Endothelial cell of umbilical vein (primary cell): ENCODE measurements around the gene HAGH. TPM values are rescaled to one million over a fixed set of nuclear protein-coding genes. Genes with fewer than 3 reads are reported as not detected.

Experiments used
- BruUV-seq: library from RNA; stranded (reverse); fragments of 400-500 nt; replicated peaks from 2 replicates; lab custom pipeline; 2021; lab: Mats Ljungman, UMichigan
- CTCF ChIA-PET: fragments of 300-600, 350-600 bp; sonication (Branson Sonifier 250); formaldehyde crosslinking; loops from one replicate; lab custom pipeline; 2021; ENCODE audit warnings: antibody characterized with exemption, inconsistent platforms; lab: Charles Lee
- POLR2A ChIA-PET: fragments of 300-600, 350-600 bp; sonication (Branson Sonifier 250); formaldehyde crosslinking; loops from one replicate; lab custom pipeline; 2021; ENCODE audit warnings: antibody characterized with exemption, inconsistent platforms; lab: Charles Lee
- DNase-seq: peaks from one replicate; pipeline ENCODE4 v3.0.0-alpha.2; 2011; ENCODE audit warnings: low read depth, low spot score
- FAIRE-seq: peaks from 2 replicates; lab custom pipeline; 2011; peaks lifted over from hg19 to GRCh38; lab: Jason Lieb, UNC
- H2AFZ ChIP-seq: 2 replicates; pipeline ENCODE4 v1.6.0; 2012; ENCODE audit warnings: low read depth, low read length, control low read depth, inconsistent platforms
- H3K27ac ChIP-seq: 2 replicates; pipeline ENCODE4 v1.5.1; 2011; ENCODE audit warnings: low read depth, mild to moderate bottlenecking, control low read depth, low read length, moderate library complexity; ENCODE audit not compliant: insufficient read depth
- H3K27me3 ChIP-seq, 2 experiments: 2 replicates each; pipeline versions ENCODE4 v1.6.0 to v1.6.1; 2011; ENCODE audit warnings: low read length in 2 of 2, mixed read lengths in 1 of 2; ENCODE audit not compliant: control insufficient read depth in 2 of 2, insufficient read depth in 2 of 2
- H3K36me3 ChIP-seq, 2 experiments: 2 replicates in 1 of 2; 3 replicates in 1 of 2; pipeline ENCODE4 v1.5.1; 2011; ENCODE audit warnings: low read length in 2 of 2, mild to moderate bottlenecking in 1 of 2, moderate library complexity in 1 of 2; ENCODE audit not compliant: control insufficient read depth in 2 of 2, insufficient read depth in 2 of 2; ENCODE audit errors: extremely low read depth in 1 of 2
- H3K4me1 ChIP-seq: 3 replicates; pipeline ENCODE4 v1.5.1; 2011; ENCODE audit warnings: mild to moderate bottlenecking, low read length; ENCODE audit not compliant: control insufficient read depth, insufficient read depth; ENCODE audit errors: extremely low read depth
- H3K4me2 ChIP-seq: 2 replicates; pipeline ENCODE4 v1.6.1; 2011; ENCODE audit warnings: low read length, control low read depth, mixed read lengths; ENCODE audit not compliant: insufficient read depth
- H3K4me3 ChIP-seq, 3 experiments: fragments of 200-600 bp in 1 of 3; sonication (generic), shearing (Covaris generic) in 1 of 3; replicated peaks in 1 of 3; 2 replicates each; pipeline ENCODE4 v1.5.1; 2011 to 2016; ENCODE audit warnings: control low read depth in 3 of 3, low read length in 3 of 3, mild to moderate bottlenecking in 2 of 3, inconsistent platforms in 1 of 3, low read depth in 1 of 3, moderate library complexity in 1 of 3; ENCODE audit not compliant: insufficient read depth in 1 of 3
- H3K79me2 ChIP-seq: 2 replicates; pipeline ENCODE4 v1.6.0; 2012; ENCODE audit warnings: low read length, inconsistent platforms; ENCODE audit not compliant: control insufficient read depth, insufficient read depth
- H3K9ac ChIP-seq: replicated peaks from 2 replicates; pipeline ENCODE3; 2011; ENCODE audit warnings: low read length, control low read depth; ENCODE audit not compliant: insufficient read depth; ENCODE audit errors: extremely low read depth
- H3K9me1 ChIP-seq: replicated peaks from 3 replicates; pipeline ENCODE4 v1.6.0; 2011; ENCODE audit warnings: mild to moderate bottlenecking, low read length; ENCODE audit not compliant: control insufficient read depth, insufficient read depth; ENCODE audit errors: extremely low read depth
- H3K9me3 ChIP-seq: replicated peaks from 2 replicates; pipeline ENCODE4 v1.5.1; 2012; ENCODE audit warnings: low read length, inconsistent platforms; ENCODE audit not compliant: control insufficient read depth, insufficient read depth
- H4K20me1 ChIP-seq: replicated peaks from 2 replicates; pipeline ENCODE3; 2011; ENCODE audit warnings: mild to moderate bottlenecking, low read length; ENCODE audit not compliant: control insufficient read depth, insufficient read depth; ENCODE audit errors: extremely low read depth
- CTCF ChIP-seq, 2 donors: IDR thresholded peaks; 1 replicate in 1 of 2; 2 replicates in 1 of 2; pipeline ENCODE4 v1.5.1; 2011; ENCODE audit warnings: low read length in 2 of 2, mild to moderate bottlenecking in 2 of 2, moderate library complexity in 2 of 2, control low read depth in 1 of 2, inconsistent platforms in 1 of 2, low read depth in 1 of 2; ENCODE audit not compliant: insufficient read depth in 1 of 2; ENCODE audit errors: extremely low read depth in 1 of 2
- EZH2 ChIP-seq: IDR thresholded peaks from 2 replicates; pipeline ENCODE4 v1.6.1; 2012; ENCODE audit warnings: borderline replicate concordance, low read depth, mild to moderate bottlenecking, moderate library complexity, low read length, inconsistent platforms; ENCODE audit not compliant: severe bottlenecking
- FOS ChIP-seq: IDR thresholded peaks from 2 replicates; pipeline ENCODE4 v1.6.1; 2011; ENCODE audit warnings: mild to moderate bottlenecking, low read length, moderate library complexity, borderline replicate concordance; ENCODE audit not compliant: insufficient read depth
- GATA2 ChIP-seq: IDR thresholded peaks from 2 replicates; pipeline ENCODE4 v1.7.0; 2011; ENCODE audit warnings: low read depth, mild to moderate bottlenecking, moderate library complexity, mixed read lengths, low read length; ENCODE audit not compliant: insufficient read length, insufficient read depth
- JUN ChIP-seq: IDR thresholded peaks from 2 replicates; pipeline ENCODE4 v1.6.1; 2011; ENCODE audit warnings: borderline replicate concordance, low read depth; ENCODE audit not compliant: insufficient read length, insufficient read depth
- MAX ChIP-seq: IDR thresholded peaks from 2 replicates; pipeline ENCODE4 v1.6.1; 2011; ENCODE audit not compliant: insufficient read depth, insufficient read length
- MYC ChIP-seq: IDR thresholded peaks from one replicate; pipeline ENCODE4 v1.6.1; 2011; ENCODE audit warnings: mild to moderate bottlenecking, low read depth, low read length
- POLR2A ChIP-seq: IDR thresholded peaks from 2 replicates; pipeline ENCODE4 v1.6.1; 2012; ENCODE audit warnings: low read depth, mild to moderate bottlenecking, control low read depth, low read length
- POLR2AphosphoS5 ChIP-seq: IDR thresholded peaks from 2 replicates; pipeline ENCODE4 v1.6.1; 2012; ENCODE audit warnings: low read depth, mild to moderate bottlenecking, control low read depth, low read length, moderate library complexity; ENCODE audit not compliant: insufficient read depth
- dilution Hi-C: fragments of 300-500 bp; cut with MboI; formaldehyde crosslinking; loops from one replicate; pipeline ENCODE4 v1.15.0; 2019; ENCODE audit warnings: low sequenced_read_pairs; ENCODE audit not compliant: extremely low pct_ligation_motif_present
- intact Hi-C: fragments of 100-400 bp; cut with micrococcal nuclease; formaldehyde crosslinking; loops from one replicate; pipeline ENCODE4 v1.10.0; 2022
- polyA plus RNA-seq, 4 experiments: library from polyadenylated mRNA; depleted of rRNA in 3 of 4; stranded (reverse) in 3 of 4; unstranded in 1 of 4; fragments of >200 nt; gene quantifications; 2 replicates each; pipeline versions ENCODE4 v1.2.1 to v1.2.3, GENCODE V29; 2011 to 2012; ENCODE audit warnings: missing spikeins in 1 of 4
- total RNA-seq: library from RNA; stranded (reverse); gene quantifications from 2 replicates; pipeline ENCODE4 v1.2.3, GENCODE V29; 2021

HAGH gene
- total and polyA plus RNA-seq, 2 donors (not counting 3 experiments of a cell fraction or from before 2014, with no cell fraction given), result 54.3 to 84.2 TPM

DNA sequence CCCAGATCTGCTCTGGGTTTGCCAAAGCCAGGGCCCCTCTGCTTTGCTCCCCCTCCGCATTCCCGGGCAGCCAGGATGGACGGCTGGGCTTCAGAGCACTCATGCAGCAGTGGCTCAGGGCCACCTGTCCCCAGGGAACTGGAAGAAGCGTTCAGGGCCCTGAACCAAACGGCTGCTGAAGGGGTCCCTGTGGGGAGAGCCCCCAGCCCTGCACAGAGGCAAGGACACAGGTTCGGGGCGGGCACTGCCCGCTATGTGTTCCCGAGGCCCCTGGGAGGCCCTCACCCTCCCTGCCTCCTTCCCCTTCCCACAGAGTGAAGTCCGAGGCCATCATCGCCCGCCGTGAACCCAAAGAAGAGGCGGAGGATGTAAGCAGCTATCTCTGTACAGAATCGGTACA, 65.7 kb downstream of the HAGH start:
- Histone ChIP-seq H3K27ac (no peak overlapping the region), H4K20me1 (no peaks in the 10 kb centered on the region), H3K79me2 (no peaks in the 10 kb centered on the region), H3K9me1 (no peaks in the 10 kb centered on the region), H3K4me1 (no peaks in the 10 kb centered on the region), H3K9ac (no peak overlapping the region), H3K9me3 (no peaks in the 10 kb centered on the region), H3K4me3 (no peak overlapping the region), H3K27me3 (no peaks in the 10 kb centered on the region), H2AFZ (no peak overlapping the region), H3K36me3 (peaks cover 2 to 44% of the 10 kb centered on the region in 2 experiments), H3K4me2 (no peak overlapping the region)
- CTCF ChIA-PET, result interaction anchor here (1.3 kb wide), 1 partner anchor 12 kb away, joined by 3 read pairs; the partner anchor contains the start of genes EME2 and MRPS34
- dilution Hi-C loops (no loop called here), intact Hi-C loops (no loop called here)
- POLR2A ChIA-PET, result no interaction called here
- DNase-seq (no peak), FAIRE-seq (no peak)
- BruUV-seq, result no TSS peak
- TF ChIP-seq MAX (no peak), MYC (no peak), POLR2AphosphoS5 (no peak), EZH2 (no peak), FOS (no peak), CTCF (IDR thresholded peaks at IDR 0.05; ENCODE audit: extremely low read depth in 1 of 2, insufficient read depth in 1 of 2, low read depth in 1 of 2, low read length in 2 of 2) (no peak), JUN (no peak), GATA2 (no peak), POLR2A (no peak)
